ENCODE data around the gene CLTCL1. TPM values are rescaled to one million over a fixed set of nuclear protein-coding genes. Genes with fewer than 3 reads are reported as not detected.
A peak's percentile ranks its signal among the peaks of the same experiment; 100 is the strongest.

CLTCL1 gene
- total RNA-seq, 2 donors from 2014 or later = 1.3 to 3.3 TPM

GRCh38 chr22:19179497-19180048 is 111.9 kb downstream of the CLTCL1 start:
- Mint-ChIP-seq H3K36me3 (no peaks in the 10 kb centered on the region), H3K27ac (peak overlapping the region; percentile 50 to 82), H3K9me3 (no peaks in the 10 kb centered on the region)
- ATAC-seq (peak; percentile 41 to 42), DNase-seq (ENCODE audit: low spot score in 2 of 2) (peak in 1 of 2 donors; percentile 51)

GRCh38 chr22:19178657-19179496 is 112.6 kb downstream of the CLTCL1 start, which contains the start of gene SLC25A1:
TSS of gene SLC25A1 (minus strand) at chr22:19178736. CDS start at chr22:19178673, 63 bp downstream.
- H3K27ac Mint-ChIP-seq = peak within 1 kb of the TSS; percentile 72 to 82
- H3K36me3 Mint-ChIP-seq = no peaks in the 10 kb centered on the region
- no peaks in the 10 kb centered on the region for H3K9me3 Mint-ChIP-seq
- DNase-seq (ENCODE audit: low spot score in 2 of 2) (peak; percentile 94 to 95), ATAC-seq (peak; percentile 80 to 87)

- Mint-ChIP-seq H3K36me3 (no peaks in the 10 kb centered on the region), H3K9me3 (no peaks in the 10 kb centered on the region)
Measured at GRCh38 chr22:19178065-19178656, 113.4 kb downstream of the CLTCL1 start.

GRCh38 chr22:19177164-19178064 is 114.1 kb downstream of the CLTCL1 start:
- H3K27ac Mint-ChIP-seq = peak overlapping the region in 1 of 2 donors; percentile 72
- H3K9me3 Mint-ChIP-seq = no peaks in the 10 kb centered on the region
- DNase-seq (ENCODE audit: low spot score in 2 of 2) (no peak), ATAC-seq (no peak)
- H3K36me3 Mint-ChIP-seq = peaks cover 4% of the 10 kb centered on the region in 2 donors

More at GRCh38 chr22:19178065-19178656, 113.4 kb downstream of the CLTCL1 start:
- DNase-seq (ENCODE audit: low spot score in 2 of 2) (no peak), ATAC-seq (peak; percentile 39 to 68)
- no peak overlapping the region for H3K27ac Mint-ChIP-seq

DNA sequence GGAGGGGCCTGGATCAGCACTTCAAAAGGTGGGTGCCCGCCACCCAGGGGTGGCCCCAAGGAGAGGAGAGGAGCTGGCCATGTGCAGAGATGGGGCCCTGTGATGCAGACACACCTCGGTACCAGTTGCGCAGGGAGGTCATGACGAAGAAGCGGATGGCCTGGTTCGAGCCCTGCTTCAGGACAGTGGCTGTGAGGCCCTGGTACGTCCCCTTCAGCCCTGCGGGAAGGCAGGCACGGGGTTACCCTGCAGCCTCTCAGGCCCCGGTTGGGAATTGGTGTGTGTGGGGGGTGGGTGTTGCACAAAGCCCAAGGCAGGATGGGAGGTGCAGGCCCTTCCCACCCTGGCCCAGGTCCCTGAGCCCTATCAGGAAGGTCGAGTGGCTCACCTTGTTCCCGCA is 114.8 kb downstream of the CLTCL1 start:
- Mint-ChIP-seq H3K27ac (no peak overlapping the region), H3K9me3 (no peaks in the 10 kb centered on the region), H3K36me3 (peaks cover 10 to 11% of the 10 kb centered on the region in 2 donors)
- no peak for DNase-seq (ENCODE audit: low spot score in 2 of 2)
- no peak for ATAC-seq

DNA sequence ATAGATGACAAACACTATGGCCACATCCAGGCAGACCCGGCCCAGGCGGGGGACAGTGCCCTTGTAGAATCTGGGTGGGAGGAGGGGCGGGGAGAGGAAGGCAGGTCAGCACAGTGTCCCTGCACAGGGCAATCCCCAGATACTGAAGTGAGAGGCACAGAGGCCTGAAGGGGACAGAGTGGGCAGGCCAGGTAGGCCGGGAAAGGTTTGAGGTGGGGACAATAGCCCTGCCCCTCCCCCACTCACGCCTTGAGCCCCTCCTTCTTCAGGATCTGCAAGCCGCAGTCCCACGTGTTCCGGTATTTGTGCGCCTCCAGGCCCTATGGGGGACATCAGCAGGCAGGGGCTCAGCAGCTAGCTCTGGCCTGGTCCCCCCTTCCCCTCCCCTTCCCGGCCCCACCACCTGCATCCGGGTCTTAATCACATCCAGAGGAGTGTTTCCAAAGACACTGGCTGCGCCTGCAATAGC is 115.3 kb downstream of the CLTCL1 start:
- H3K36me3 Mint-ChIP-seq = peaks cover 10 to 14% of the 10 kb centered on the region in 2 donors

GRCh38 chr22:19175602-19176174 is 115.8 kb downstream of the CLTCL1 start:
- no peaks in the 10 kb centered on the region for H3K9me3 Mint-ChIP-seq
- no peak for ATAC-seq
- DNase-seq (ENCODE audit: low spot score in 2 of 2) = no peak
- peaks cover 10 to 14% of the 10 kb centered on the region in 2 donors for H3K36me3 Mint-ChIP-seq
- peak overlapping the region in 1 of 2 donors; percentile 82 for H3K27ac Mint-ChIP-seq

More for the DNA sequence above, 115.3 kb downstream of the CLTCL1 start:
- DNase-seq (ENCODE audit: low spot score in 2 of 2) (no peak), ATAC-seq (no peak)
- no peaks in the 10 kb centered on the region for H3K9me3 Mint-ChIP-seq
- no peak overlapping the region for H3K27ac Mint-ChIP-seq

DNA sequence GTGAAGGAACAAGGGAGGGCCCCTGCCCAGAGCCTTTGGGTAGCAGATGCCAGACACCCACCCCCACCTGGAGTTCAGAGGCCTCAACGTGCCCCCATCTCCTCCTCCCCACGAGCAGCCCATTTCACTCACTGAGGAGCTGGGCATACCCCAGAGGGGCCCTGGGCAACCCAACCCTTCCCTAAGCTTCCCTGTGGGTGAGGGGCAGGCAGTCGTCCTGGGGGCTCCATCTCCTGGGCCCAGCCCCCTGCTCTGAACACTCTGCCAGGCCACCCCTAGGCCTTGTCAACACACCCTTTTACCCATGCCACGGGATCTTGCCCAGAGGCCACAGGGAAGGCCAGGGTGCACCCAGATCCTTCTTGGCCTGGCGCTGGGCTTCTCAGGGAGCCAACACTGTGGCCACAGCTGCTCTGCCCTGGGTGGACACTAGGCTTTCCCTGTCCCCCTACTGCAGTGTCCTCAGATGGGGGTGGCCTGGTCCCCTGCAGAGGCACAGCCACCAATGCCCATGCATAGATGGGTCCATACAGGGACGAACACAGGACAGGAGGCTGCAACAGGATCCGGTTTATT is 116.4 kb downstream of the CLTCL1 start:
- H3K9me3 Mint-ChIP-seq = no peaks in the 10 kb centered on the region
- DNase-seq (ENCODE audit: low spot score in 2 of 2) (no peak), ATAC-seq (no peak)
- H3K27ac Mint-ChIP-seq = no peak overlapping the region
- peaks cover 10 to 14% of the 10 kb centered on the region in 2 donors for H3K36me3 Mint-ChIP-seq

DNA sequence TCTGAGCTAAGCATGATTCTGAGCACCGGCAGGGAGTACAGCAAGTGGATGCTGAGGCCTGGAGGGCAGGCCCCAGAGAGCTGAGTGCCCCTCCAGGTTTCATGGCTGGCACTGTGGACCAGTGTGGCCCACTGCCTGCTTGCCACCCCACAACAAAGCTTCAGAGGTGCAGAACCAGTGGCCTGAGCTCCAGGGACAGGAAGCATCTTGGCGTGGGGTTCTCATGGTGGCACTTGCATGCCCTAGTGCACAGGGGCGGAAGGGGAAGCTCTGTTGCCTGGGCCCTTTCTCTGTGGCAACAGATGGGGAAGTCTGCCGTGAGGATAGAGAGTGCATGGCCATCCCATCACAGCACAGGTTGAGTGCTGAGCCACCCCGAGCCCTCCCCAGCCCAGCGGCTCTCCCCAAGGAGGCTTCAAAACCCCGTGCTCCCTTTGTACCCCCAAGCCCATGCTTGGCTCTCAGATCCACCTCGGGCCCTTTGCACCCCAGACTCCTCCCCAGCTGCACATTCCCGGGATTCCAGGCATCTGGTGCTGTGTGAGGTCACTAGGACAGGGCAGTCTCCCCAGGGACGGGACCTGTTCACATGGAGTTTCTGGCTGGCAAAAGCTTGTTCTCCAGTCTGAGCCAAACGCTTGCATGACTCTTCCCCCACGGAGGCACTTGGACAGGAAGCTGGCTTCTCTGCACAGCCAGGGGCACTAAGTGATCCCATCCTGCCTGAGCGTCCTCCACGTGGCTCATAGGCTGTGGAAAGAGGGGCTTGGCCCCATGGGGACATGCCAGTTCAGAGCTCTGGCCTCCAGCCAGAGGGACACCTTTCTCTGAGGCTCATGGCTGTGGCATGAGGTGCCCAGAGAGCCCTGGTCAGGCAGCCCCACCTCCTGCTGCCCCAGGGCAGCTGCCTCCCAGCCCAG is 117.2 kb downstream of the CLTCL1 start:
- DNase-seq (ENCODE audit: low spot score in 2 of 2) (no peak), ATAC-seq (no peak)
- Mint-ChIP-seq H3K36me3 (peaks cover 10 to 14% of the 10 kb centered on the region in 2 donors), H3K9me3 (no peaks in the 10 kb centered on the region), H3K27ac (no peak overlapping the region)

- ATAC-seq = no peak
Measured at GRCh38 chr22:19173047-19174035, 118.2 kb downstream of the CLTCL1 start.

DNA sequence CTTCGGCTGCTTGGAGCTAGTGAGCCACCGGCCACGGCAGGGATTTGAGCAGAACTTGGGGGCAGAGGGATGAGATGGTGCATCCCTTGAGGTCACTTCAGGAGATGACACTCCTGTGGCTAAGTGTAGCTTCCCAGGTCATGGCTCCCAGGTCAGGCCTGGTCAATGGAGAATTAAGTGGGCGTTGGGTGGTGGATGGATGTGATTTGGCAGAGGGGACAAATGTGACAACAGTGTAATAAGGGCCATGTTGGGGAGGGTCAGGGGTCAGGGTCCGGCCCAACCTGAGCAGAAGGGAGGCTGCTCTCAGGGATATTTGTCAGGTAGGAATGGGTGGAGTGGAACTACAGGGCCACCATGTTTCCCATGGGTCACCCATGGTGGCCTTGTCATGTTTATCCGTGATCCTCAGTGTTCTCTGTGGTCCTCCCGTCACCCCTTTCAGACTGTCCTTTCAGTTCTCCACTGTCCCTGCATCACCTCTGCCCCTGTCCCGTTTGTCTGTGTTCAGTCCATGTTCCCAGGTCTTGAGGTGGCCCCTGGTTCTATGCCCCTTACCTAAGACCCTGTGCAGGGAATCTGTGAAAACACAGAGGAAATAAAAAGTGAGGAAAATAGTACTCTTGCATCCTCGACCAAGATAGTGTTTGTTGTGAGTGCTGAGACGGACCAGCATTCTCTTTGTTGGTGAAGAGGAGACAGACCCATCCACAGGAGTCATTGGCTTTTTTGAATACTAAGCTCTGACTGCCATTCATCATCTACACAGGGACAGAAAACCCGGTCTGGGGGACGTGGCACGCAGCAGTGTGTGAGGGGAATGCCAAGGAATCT is 119.1 kb downstream of the CLTCL1 start:
- no peaks in the 10 kb centered on the region for H3K9me3 Mint-ChIP-seq
- peak overlapping the region; percentile 91 to 93 for H3K27ac Mint-ChIP-seq
- no peak for DNase-seq (ENCODE audit: low spot score in 2 of 2)
- peak in 1 of 2 donors; percentile 10 for ATAC-seq
- peaks cover 10 to 14% of the 10 kb centered on the region in 2 donors for H3K36me3 Mint-ChIP-seq

More at GRCh38 chr22:19173047-19174035, 118.2 kb downstream of the CLTCL1 start:
- Mint-ChIP-seq H3K36me3 (peaks cover 10 to 14% of the 10 kb centered on the region in 2 donors), H3K27ac (peak overlapping the region; percentile 91 to 93), H3K9me3 (no peaks in the 10 kb centered on the region)
- DNase-seq (ENCODE audit: low spot score in 2 of 2) = no peak

GRCh38 chr22:19169947-19170318 is 121.6 kb downstream of the CLTCL1 start:
- DNase-seq (ENCODE audit: low spot score in 2 of 2) (no peak), ATAC-seq (no peak)
- peaks cover 10 to 14% of the 10 kb centered on the region in 2 donors for H3K36me3 Mint-ChIP-seq
- no peak overlapping the region for H3K27ac Mint-ChIP-seq
- no peaks in the 10 kb centered on the region for H3K9me3 Mint-ChIP-seq
